Fibroblast of lung (primary cell): ENCODE measurements around the gene STOM. TPM values are rescaled to one million over a fixed set of nuclear protein-coding genes. Genes with fewer than 3 reads are reported as not detected.
"Not testable (repeated sequence)": the region's sequence is repeated elsewhere in the genome, so short reads cannot be mapped to it uniquely, and the experiment has no call there.

ENCODE experiments used
- DNase-seq, 2 donors: peaks; one replicate each; pipeline versions ENCODE4 v3.0.0 to v3.0.0-alpha.2; 2010; ENCODE audit warnings: low read depth in 2 of 2
- H2AFZ ChIP-seq: 2 replicates; pipeline ENCODE4 v1.5.1; 2012; ENCODE audit warnings: low read length, control low read depth, inconsistent platforms
- H3K27ac ChIP-seq: 2 replicates; pipeline ENCODE4 v1.5.1; 2011; ENCODE audit warnings: low read length, control low read depth; ENCODE audit not compliant: insufficient read depth
- H3K27me3 ChIP-seq: 2 replicates; pipeline ENCODE4 v1.5.1; 2011; ENCODE audit warnings: mild to moderate bottlenecking, low read length; ENCODE audit not compliant: control insufficient read depth, insufficient read depth
- H3K36me3 ChIP-seq: 2 replicates; pipeline ENCODE4 v1.5.1; 2011; ENCODE audit warnings: low read length; ENCODE audit not compliant: control insufficient read depth, insufficient read depth
- H3K4me1 ChIP-seq: 2 replicates; pipeline ENCODE4 v1.5.1; 2011; ENCODE audit warnings: low read length; ENCODE audit not compliant: control insufficient read depth, insufficient read depth; ENCODE audit errors: extremely low read depth
- H3K4me2 ChIP-seq: 2 replicates; pipeline ENCODE4 v1.5.1; 2011; ENCODE audit warnings: low read length, control low read depth; ENCODE audit not compliant: insufficient read depth; ENCODE audit errors: extremely low read depth
- H3K4me3 ChIP-seq, 4 experiments: fragments of 200-600 bp in 1 of 4; sonication (generic) in 1 of 4; replicated peaks in 1 of 4; 2 replicates each; pipeline ENCODE4 v1.5.1; 2011 to 2016; ENCODE audit warnings: low read length in 4 of 4, low read depth in 3 of 4, mild to moderate bottlenecking in 3 of 4, control low read depth in 2 of 4, inconsistent platforms in 1 of 4, mixed read lengths in 1 of 4; ENCODE audit not compliant: insufficient read depth in 1 of 4; ENCODE audit errors: control extremely low read depth in 1 of 4
- H3K79me2 ChIP-seq: 2 replicates; pipeline ENCODE4 v1.5.1; 2012; ENCODE audit warnings: mild to moderate bottlenecking, low read length, inconsistent platforms; ENCODE audit not compliant: control insufficient read depth, insufficient read depth
- H3K9ac ChIP-seq: 2 replicates; pipeline ENCODE4 v1.5.1; 2011; ENCODE audit warnings: mild to moderate bottlenecking, low read length, control low read depth; ENCODE audit not compliant: insufficient read depth
- H3K9me3 ChIP-seq: 2 replicates; pipeline ENCODE4 v1.5.1; 2012; ENCODE audit warnings: low read depth, low read length; ENCODE audit not compliant: control insufficient read depth, insufficient read depth
- H4K20me1 ChIP-seq: 2 replicates; pipeline ENCODE4 v1.5.1; 2011; ENCODE audit warnings: low read length; ENCODE audit not compliant: control insufficient read depth, insufficient read depth; ENCODE audit errors: extremely low read depth
- CTCF ChIP-seq, 2 donors: IDR thresholded peaks in 1 of 2; conservative IDR thresholded peaks in 1 of 2; 1 replicate in 1 of 2; 2 replicates in 1 of 2; pipeline ENCODE4 v1.5.1; 2011 to 2012; ENCODE audit warnings: low read length in 2 of 2, control low read depth in 1 of 2, inconsistent platforms in 1 of 2, low read depth in 1 of 2, mild to moderate bottlenecking in 1 of 2
- EZH2 ChIP-seq: IDR thresholded peaks from 2 replicates; pipeline ENCODE4 v1.5.1; 2012; ENCODE audit warnings: low read length, control low read depth, mild to moderate bottlenecking; ENCODE audit errors: missing control alignments
- polyA plus RNA-seq, 2 donors: library from polyadenylated mRNA; depleted of rRNA in 1 of 2; stranded (reverse) in 1 of 2; unstranded in 1 of 2; fragments of >200 nt; gene quantifications; 2 replicates each; pipeline ENCODE4 v1.2.1, GENCODE V29; 2011 to 2012; ENCODE audit warnings: missing spikeins in 1 of 2
- total RNA-seq: library from RNA; depleted of rRNA; stranded (reverse); fragments of >200 nt; gene quantifications from 2 replicates; pipeline ENCODE4 v1.2.1, GENCODE V29; 2014

STOM gene
- total and polyA plus RNA-seq, 2 donors (not counting 1 experiment from before 2014, with no cell fraction given): 248 to 536 TPM

GRCh38 chr9:121398374-121398773, 28.3 kb upstream of the STOM start:
- H3K4me3 ChIP-seq: no peak overlapping the region
- no peak overlapping the region for H2AFZ ChIP-seq
- DNase-seq: peak; percentile 78 to 100

GRCh38 chr9:121397277-121397676, 27.2 kb upstream of the STOM start:
- H3K4me2 ChIP-seq, H3K9ac ChIP-seq, DNase-seq, H3K27me3 ChIP-seq, H3K36me3 ChIP-seq, H4K20me1 ChIP-seq, H2AFZ ChIP-seq, H3K79me2 ChIP-seq, H3K4me3 ChIP-seq, H3K9me3 ChIP-seq: not testable (repeated sequence)
- Histone ChIP-seq H3K27ac (peak overlapping the region; percentile 92), H3K4me1 (peaks cover 14% of the 10 kb centered on the region)

More at GRCh38 chr9:121398374-121398773, 28.3 kb upstream of the STOM start:
- Histone ChIP-seq H3K9me3 (peaks cover 2% of the 10 kb centered on the region), H3K36me3 (no peaks in the 10 kb centered on the region), H3K4me2 (no peak overlapping the region), H3K27me3 (no peaks in the 10 kb centered on the region), H3K4me1 (peaks cover 14% of the 10 kb centered on the region), H3K9ac (no peak overlapping the region), H3K79me2 (no peaks in the 10 kb centered on the region), H3K27ac (peak overlapping the region; percentile 92), H4K20me1 (no peaks in the 10 kb centered on the region)
- TF ChIP-seq CTCF (conservative IDR thresholded peaks at IDR 0.05 in 1 of 2, IDR thresholded peaks at IDR 0.05 in 1 of 2; ENCODE audit: low read depth in 1 of 2, low read length in 2 of 2) (no peak), EZH2 (no peak)

- Histone ChIP-seq H2AFZ (no peak overlapping the region), H3K9ac (no peak overlapping the region), H3K9me3 (peaks cover 2% of the 10 kb centered on the region), H3K4me3 (no peak overlapping the region), H3K36me3 (no peaks in the 10 kb centered on the region), H3K4me1 (peaks cover 14% of the 10 kb centered on the region), H3K4me2 (no peak overlapping the region), H4K20me1 (no peaks in the 10 kb centered on the region), H3K79me2 (no peaks in the 10 kb centered on the region), H3K27ac (no peak overlapping the region), H3K27me3 (no peaks in the 10 kb centered on the region)
- TF ChIP-seq CTCF (conservative IDR thresholded peaks at IDR 0.05 in 1 of 2, IDR thresholded peaks at IDR 0.05 in 1 of 2; ENCODE audit: low read depth in 1 of 2, low read length in 2 of 2) (no peak), EZH2 (no peak)
- no peak for DNase-seq
These were observed 25.5 kb upstream of the STOM start for GRCh38 chr9:121395558-121395957.
